Retinal pigment epithelial cell (primary cell): ENCODE results near the gene PAOX.
"Not testable (repeated sequence)": the region's sequence is repeated elsewhere in the genome, so short reads cannot be mapped to it uniquely, and the experiment has no call there.

Experiments used
- DNase-seq: peaks from one replicate; pipeline ENCODE4 v3.0.0-alpha.2; 2010; ENCODE audit warnings: low read depth
- H3K4me3 ChIP-seq: 2 replicates; pipeline ENCODE4 v1.5.1; 2011; ENCODE audit warnings: mild to moderate bottlenecking, low read length, control low read depth, moderate library complexity
- TF ChIP-seq, protein P1 (sequence below): conservative IDR thresholded peaks from 2 replicates; pipeline ENCODE4 v1.5.1; 2011; ENCODE audit warnings: low read depth, low read length, control low read depth, inconsistent platforms

The PAOX gene

DNA sequence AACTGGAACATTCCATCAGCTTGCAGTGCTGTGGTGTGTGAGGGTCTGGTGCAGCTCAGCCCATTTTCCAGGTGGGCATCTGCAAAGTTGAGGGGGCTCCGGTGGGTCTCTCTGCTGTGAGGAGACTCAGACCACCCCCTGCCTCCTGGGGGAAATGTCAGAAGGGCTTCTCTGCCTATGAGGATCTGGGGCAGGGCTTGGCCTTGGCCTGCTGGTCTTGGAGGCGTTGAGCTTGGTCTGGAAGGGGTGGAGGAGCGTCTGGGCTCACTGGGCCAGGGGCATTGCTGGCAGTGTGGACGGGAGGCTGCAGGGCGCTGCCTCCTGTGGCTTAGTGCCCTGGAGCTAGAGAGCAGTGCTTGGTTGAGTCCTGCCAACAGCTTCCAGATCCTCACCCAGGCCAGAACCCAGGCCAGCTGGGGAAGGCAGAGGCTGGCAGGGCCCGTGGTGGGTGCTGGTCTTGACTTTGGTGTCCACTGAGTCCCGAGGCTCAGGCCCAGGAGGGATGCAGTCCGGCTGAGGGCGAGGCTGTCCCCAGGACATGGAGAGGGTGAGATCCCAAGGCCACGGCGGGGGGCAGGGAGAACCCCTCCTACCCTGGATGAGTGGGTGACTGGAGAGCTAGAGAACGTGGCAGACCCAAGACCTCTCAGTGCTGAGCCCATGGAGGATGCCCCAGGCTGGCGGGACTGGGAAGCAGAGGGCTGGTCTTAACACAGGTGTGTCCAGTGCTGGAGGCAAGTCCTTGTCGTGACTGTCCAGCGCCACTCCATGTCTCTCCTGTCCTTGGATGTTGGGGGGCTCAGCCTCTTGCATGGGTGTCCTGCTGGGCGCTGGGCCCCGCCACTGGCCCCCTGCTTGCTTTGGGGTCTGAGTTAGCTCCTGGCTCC, 42.5 kb downstream of the PAOX start:
- no peak overlapping the region for H3K4me3 ChIP-seq
- TF ChIP-seq, protein P1, sequence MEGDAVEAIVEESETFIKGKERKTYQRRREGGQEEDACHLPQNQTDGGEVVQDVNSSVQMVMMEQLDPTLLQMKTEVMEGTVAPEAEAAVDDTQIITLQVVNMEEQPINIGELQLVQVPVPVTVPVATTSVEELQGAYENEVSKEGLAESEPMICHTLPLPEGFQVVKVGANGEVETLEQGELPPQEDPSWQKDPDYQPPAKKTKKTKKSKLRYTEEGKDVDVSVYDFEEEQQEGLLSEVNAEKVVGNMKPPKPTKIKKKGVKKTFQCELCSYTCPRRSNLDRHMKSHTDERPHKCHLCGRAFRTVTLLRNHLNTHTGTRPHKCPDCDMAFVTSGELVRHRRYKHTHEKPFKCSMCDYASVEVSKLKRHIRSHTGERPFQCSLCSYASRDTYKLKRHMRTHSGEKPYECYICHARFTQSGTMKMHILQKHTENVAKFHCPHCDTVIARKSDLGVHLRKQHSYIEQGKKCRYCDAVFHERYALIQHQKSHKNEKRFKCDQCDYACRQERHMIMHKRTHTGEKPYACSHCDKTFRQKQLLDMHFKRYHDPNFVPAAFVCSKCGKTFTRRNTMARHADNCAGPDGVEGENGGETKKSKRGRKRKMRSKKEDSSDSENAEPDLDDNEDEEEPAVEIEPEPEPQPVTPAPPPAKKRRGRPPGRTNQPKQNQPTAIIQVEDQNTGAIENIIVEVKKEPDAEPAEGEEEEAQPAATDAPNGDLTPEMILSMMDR, result no peak
- DNase-seq, result no peak

DNA sequence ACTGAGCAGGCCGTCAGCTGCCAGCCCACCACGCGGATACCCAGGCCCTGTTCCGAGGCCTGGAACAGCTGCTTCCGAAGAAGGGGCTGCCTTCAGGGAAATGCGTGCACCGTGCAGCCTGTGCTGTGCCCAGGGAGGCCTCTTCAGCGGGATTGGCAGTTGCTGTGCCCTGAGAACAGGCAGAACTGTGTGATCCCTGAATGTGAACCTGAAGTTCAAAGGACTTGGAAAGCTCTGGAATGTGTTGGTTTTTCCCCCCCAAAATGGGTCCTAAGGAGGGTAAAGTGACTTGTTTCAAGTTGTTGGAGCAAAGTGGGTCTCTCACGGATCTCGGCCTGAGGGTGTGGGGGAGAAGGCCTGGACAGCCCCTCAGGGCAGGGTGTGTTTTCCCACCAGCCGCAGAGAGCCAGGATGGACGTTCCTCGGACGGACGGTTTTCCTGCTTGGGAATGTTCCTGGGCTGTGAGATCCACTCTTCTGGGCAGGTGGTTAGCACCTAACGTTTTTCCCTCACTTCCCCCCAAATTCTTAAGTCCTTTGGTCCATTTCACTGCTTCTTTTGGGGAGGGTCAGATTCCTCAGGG, 43.3 kb downstream of the PAOX start:
- no peak for DNase-seq
- no peak overlapping the region for H3K4me3 ChIP-seq
- TF ChIP-seq, protein P1, result no peak

DNA sequence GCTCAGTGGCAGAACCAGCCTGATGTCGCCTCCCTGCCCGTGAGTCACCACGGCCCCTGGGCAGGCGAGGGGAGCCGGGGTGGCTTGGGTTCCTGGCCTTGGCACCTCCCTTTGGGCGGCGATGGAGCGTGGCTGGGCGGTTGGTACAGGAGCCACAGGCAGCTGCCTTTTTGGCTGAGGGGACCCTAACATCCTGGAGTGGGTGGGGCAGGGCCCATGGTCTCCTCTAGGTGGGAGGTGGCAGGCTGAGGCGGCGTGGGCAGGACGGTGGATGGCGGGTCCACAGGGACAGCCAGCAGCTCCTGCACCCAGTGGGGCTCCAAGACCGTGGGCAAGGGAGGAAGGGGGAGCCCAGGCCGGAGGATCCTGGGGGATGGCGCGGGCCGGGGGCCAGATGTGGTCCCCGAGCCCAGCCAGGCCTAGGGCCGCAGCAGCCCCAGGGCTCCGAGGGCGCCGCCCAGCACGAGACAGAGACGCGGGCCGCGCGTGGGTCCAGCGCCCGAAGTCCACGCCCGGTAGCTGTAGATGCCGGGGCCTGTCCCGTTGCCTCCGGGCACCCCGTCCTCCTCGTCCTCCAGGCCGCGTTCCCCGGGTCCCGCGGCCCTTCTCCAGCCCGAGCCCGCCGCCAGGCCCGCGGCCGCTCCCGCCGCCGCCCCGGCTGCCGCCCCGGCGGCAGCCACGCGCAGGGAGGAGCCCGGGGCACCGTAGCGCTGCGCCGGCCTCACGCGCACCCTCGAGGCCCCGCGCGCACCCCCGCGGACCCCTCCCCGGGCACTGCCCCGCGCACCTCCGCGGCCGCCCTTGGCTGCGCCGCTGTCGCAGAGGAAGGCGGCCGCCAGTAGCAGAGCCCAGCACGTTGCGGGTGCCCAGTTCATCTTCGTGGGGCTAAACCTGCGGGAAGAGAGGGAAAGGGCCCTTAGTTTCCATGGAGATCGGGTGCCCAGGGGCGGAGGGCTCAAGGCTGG, 44.0 kb downstream of the PAOX start:
- TF ChIP-seq, protein P1, result no peak

DNA sequence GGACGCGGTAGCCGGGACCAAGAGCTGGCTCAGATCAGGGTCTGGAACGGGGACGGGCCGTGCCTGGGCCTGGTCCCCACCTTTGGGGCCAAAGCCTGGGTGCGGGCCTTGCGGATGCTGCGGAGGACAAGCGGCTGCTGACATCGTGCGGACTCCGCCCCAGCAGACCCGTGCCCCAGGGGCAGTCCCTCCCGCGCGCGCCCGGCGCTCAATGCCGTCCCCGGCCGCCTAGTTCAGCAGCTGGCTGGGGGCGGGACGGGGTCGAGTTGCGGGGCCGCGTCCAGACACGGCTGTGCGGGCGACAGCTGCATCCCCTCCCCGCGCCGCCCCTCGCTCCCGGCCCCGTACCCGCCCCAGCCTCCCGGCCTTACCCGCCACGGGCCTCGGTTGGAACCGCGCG, 45.0 kb downstream of the PAOX start:
- H3K4me3 ChIP-seq, DNase-seq: not testable (repeated sequence)

More for the DNA sequence above, 44.0 kb downstream of the PAOX start:
- H3K4me3 ChIP-seq, result no peak overlapping the region
- DNase-seq, result no peak

DNA sequence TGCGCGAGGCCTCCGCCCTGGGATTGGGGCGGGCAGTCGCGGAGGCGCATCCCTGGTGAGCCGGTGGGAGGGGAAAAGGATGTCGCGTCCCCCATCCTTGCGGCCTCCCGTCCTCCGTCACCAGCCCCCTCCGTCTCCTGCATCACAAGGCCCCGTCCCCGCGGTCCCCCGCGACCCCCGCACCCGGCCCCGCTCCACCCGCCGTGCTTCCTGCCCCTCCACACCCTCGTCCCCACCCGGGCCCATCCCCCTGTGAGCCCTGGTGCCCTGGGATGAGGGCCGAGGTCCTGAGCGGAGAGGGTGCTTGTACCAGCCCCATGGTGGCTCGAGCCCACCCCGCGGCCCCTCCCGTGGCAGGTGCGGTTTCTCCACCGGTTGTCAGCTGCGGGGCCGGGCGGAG, 45.5 kb downstream of the PAOX start, which contains the start of gene SPRN:
TSS of gene SPRN (minus strand) at position 25 of the 400 bp plus-strand sequence. CDS start 944 bp downstream, outside the sequence.
- H3K4me3 ChIP-seq, DNase-seq: not testable (repeated sequence)

DNA sequence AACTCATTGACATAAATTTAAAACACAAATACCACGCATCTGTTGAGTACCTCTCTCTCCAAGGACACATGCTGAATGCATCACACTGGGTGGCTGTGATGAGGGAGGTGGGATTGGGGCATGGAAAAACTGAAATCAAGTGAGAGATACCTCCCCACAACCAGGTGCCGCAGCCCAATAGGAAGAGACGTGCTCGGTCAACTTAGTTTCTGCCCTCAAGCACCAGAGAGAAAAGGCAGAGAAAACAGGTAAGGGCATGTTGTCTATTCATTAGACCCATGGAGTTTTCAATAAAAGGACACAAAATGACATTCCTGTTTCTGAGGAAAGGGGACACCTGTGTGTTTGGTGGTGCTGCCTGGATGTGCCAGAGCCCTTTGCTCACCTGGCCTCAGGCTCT, 50.5 kb downstream of the PAOX start:
- DNase-seq, H3K4me3 ChIP-seq: not testable (repeated sequence)

DNA sequence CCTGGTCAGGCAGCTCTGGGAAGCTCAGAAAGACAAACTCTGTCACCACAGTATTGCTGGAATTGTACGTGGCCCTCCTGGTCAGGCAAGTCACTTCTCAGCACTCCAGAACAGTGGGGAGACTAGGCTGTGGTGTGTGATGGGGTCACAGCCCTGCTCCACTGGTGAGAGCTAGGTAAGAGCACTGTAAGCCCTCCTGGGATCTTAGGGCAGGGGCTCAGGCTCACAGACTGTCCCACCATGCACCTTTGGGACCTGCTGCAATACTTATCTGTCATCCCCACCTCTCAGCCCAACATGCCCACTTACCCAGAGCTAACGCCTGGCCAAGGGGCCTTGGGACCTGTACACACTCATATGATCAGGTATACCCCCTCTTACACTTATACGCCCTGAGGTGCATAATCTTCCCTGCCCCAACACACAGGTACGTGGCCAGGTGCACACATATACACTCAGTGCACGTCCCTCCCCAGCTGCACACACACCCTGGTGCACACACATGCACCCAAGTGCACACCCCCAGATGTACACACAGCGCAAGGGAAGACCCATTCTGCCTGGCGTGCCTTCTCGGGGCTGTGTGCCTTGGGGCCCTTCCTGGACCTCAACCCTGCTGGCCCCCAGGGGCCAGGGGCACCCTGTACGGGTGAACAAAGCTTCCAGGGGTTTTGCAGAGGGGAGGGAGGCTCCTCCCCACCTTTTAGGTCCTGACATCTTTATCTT, 53.0 kb downstream of the PAOX start:
- DNase-seq, H3K4me3 ChIP-seq: not testable (repeated sequence)

DNA sequence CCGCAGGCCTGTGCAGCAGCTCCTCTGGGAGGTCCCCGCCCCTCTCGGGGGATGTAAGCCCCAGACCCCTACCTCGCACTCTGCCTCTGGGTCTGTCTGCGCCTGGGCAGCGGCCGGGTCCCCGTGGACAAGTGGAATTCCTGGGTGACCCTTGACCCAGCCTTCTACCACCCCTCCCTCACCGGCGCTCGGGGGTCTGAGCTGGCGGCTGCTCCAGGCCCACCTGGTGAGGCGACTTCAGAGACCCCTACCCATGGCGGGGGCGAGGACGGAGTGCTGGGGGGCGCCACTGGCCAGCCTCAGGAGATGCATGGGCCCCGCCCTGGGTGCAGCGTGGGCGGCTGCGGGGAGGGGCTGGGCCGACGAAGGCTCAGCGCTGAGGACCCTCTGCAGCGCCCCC, 53.7 kb downstream of the PAOX start:
- not testable (repeated sequence) for DNase-seq

DNA sequence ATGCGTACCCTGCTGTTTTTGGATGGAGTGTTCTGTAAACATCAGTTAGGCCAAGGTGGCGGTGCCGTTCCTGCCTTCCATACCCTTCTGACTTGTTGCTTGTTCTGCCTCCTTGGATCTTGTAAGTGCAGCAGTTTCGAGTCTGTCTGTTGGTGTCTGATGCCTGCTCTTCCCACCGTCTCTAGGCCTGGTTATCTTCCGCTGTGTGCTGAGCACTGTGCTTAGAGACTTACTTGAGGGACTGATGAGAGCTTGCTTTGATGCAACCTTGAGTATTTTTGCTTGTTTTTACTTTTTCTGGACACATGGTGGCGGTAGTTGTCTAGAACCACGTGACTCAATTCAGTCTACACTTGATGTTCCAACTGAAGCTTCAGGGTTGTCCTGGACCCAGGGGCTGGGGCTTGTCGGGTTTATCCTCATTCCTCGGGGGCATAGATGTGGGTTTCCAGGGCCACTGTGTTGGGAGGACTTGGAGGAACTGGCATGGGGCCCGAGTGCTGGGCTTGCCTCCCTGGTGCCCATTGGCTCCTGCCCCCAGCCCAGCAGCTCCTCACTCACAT, 59.7 kb downstream of the PAOX start:
- H3K4me3 ChIP-seq, result no peak overlapping the region
- TF ChIP-seq, protein P1, result peak; percentile 25
- DNase-seq, result no peak

More for the DNA sequence above, 53.7 kb downstream of the PAOX start:
- not testable (repeated sequence) for H3K4me3 ChIP-seq
